HG03457 (cell line): Measurements from ENCODE around the gene RANBP3.
"Not testable (repeated sequence)": the region's sequence is repeated elsewhere in the genome, so short reads cannot be mapped to it uniquely, and the experiment has no call there.

Experiments used
- ATAC-seq: cut with Tn5 transposase; IDR thresholded peaks from one replicate; pipeline ENCODE4 v1.9.1; 2021; ENCODE audit warnings: moderate number of reproducible peaks; ENCODE audit not compliant: unreplicated experiment

Gene RANBP3

GRCh38 chr19:5988517-5989387, 10.8 kb upstream of the RANBP3 start:
- ATAC-seq = no peak

GRCh38 chr19:5987077-5987818, 9.3 kb upstream of the RANBP3 start:
- no peak for ATAC-seq

GRCh38 chr19:5985837-5986236, 7.9 kb upstream of the RANBP3 start:
- ATAC-seq = not testable (repeated sequence)

GRCh38 chr19:5985098-5985783, 7.3 kb upstream of the RANBP3 start:
- ATAC-seq = no peak

GRCh38 chr19:5984600-5984999, 6.7 kb upstream of the RANBP3 start:
- no peak for ATAC-seq

- ATAC-seq = no peak
These were observed 5.5 kb upstream of the RANBP3 start for GRCh38 chr19:5983367-5983955.

GRCh38 chr19:5978606-5979552, 939 bp upstream of the RANBP3 start:
- ATAC-seq = no peak

- ATAC-seq = peak; percentile 8
These were observed 637 bp downstream of the RANBP3 start for GRCh38 chr19:5977222-5977784.

- no peak for ATAC-seq
These were observed 1.2 kb downstream of the RANBP3 start for GRCh38 chr19:5976768-5977167.

GRCh38 chr19:5975388-5975728, 2.6 kb downstream of the RANBP3 start:
- no peak for ATAC-seq

- ATAC-seq = no peak
These were observed 3.1 kb downstream of the RANBP3 start for GRCh38 chr19:5974721-5975387.

GRCh38 chr19:5973867-5974635, 3.9 kb downstream of the RANBP3 start:
- ATAC-seq = no peak

GRCh38 chr19:5973376-5973775, 4.6 kb downstream of the RANBP3 start:
- no peak for ATAC-seq

GRCh38 chr19:5972355-5972731, 5.6 kb downstream of the RANBP3 start:
- ATAC-seq = no peak

- no peak for ATAC-seq
These were observed 6.1 kb downstream of the RANBP3 start for GRCh38 chr19:5971714-5972354.

GRCh38 chr19:5969476-5969875, 8.5 kb downstream of the RANBP3 start:
- ATAC-seq = no peak

- ATAC-seq = no peak
These were observed 9.2 kb downstream of the RANBP3 start for GRCh38 chr19:5968431-5969373.
